Measurements from ENCODE around the gene DISC1.

DISC1 gene

DNA sequence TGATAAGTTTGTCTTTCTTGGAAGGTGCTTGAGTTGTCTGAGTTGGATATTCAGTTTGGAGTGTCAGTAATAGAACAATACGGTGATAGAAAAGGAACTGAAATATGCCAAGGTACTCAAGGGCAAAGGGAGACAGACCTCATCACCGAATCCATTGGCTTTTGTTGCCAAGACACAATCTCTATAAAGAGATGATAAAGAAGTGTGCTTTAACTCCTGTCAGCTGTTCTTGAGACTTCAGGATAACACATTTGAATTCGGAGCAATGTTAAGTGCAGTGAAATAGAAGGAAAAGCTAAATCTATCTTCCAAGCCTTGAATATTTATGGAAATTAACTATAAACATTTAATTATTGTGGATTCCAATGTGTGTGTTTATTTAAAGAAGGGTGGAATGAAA lies 194.7 kb downstream of the DISC1 start:
- Histone ChIP-seq H3K27ac (ENCODE audit: low read depth, low read length) (no peak overlapping the region), H3F3A (ENCODE audit: insufficient read depth) (no peaks in the 10 kb centered on the region), H3K27me3 (ENCODE audit: low read length) (no peaks in the 10 kb centered on the region), H3K79me2 (ENCODE audit: insufficient read depth, low read length) (no peaks in the 10 kb centered on the region), H3K4me3 (ENCODE audit: insufficient read depth, low read length, poor library complexity, severe bottlenecking) (no peak overlapping the region), H3K9me2 (replicated peaks; ENCODE audit: insufficient read depth, low read length) (no peaks in the 10 kb centered on the region), H4K20me1 (ENCODE audit: low read depth, low read length) (no peaks in the 10 kb centered on the region), H2AFZ (ENCODE audit: low read depth, low read length, severe bottlenecking) (no peak overlapping the region), H3K36me3 (ENCODE audit: low read length) (no peaks in the 10 kb centered on the region), H3K4me2 (ENCODE audit: low read depth, low read length, poor library complexity, severe bottlenecking) (no peak overlapping the region), H3K9me3 (ENCODE audit: insufficient read depth, low read length) (no peaks in the 10 kb centered on the region), H3K9ac (ENCODE audit: low read length) (no peak overlapping the region)
- TF ChIP-seq, protein P1, sequence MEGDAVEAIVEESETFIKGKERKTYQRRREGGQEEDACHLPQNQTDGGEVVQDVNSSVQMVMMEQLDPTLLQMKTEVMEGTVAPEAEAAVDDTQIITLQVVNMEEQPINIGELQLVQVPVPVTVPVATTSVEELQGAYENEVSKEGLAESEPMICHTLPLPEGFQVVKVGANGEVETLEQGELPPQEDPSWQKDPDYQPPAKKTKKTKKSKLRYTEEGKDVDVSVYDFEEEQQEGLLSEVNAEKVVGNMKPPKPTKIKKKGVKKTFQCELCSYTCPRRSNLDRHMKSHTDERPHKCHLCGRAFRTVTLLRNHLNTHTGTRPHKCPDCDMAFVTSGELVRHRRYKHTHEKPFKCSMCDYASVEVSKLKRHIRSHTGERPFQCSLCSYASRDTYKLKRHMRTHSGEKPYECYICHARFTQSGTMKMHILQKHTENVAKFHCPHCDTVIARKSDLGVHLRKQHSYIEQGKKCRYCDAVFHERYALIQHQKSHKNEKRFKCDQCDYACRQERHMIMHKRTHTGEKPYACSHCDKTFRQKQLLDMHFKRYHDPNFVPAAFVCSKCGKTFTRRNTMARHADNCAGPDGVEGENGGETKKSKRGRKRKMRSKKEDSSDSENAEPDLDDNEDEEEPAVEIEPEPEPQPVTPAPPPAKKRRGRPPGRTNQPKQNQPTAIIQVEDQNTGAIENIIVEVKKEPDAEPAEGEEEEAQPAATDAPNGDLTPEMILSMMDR (IDR thresholded peaks at IDR 0.05; ENCODE audit: insufficient read depth, low read length, poor library complexity, severe bottlenecking), result no peak
- no peak for TF ChIP-seq EZH2phosphoT487 (conservative IDR thresholded peaks at IDR 0.05; ENCODE audit: low read length)

DNA sequence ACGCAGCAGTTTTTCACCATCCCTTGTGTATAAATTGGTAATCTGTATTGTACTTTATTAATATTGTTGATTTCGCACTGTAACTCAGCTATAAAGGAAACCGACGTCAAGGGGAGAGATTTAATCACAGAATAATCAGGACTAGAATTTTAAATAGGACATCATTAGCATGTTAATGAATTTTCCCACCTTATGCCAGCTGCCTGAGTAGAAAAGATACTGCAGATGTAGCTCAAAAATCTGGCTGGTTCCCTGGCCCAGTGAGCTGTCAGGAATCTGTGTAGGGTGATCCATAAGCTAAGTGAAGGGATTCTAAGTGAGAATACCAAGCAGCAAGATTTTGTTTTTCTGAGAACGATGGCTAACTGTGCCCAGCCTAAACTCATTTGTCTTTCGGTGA lies 195.5 kb downstream of the DISC1 start:
- H4K20me1 ChIP-seq (ENCODE audit: low read depth, low read length), result no peaks in the 10 kb centered on the region
- H3F3A ChIP-seq (ENCODE audit: insufficient read depth), result no peaks in the 10 kb centered on the region
- H3K9me3 ChIP-seq (ENCODE audit: insufficient read depth, low read length), result no peaks in the 10 kb centered on the region
- no peaks in the 10 kb centered on the region for H3K27me3 ChIP-seq (ENCODE audit: low read length)
- H3K4me2 ChIP-seq (ENCODE audit: low read depth, low read length, poor library complexity, severe bottlenecking), result no peak overlapping the region
- TF ChIP-seq, protein P1 (IDR thresholded peaks at IDR 0.05; ENCODE audit: insufficient read depth, low read length, poor library complexity, severe bottlenecking), result no peak
- no peak for TF ChIP-seq EZH2phosphoT487 (conservative IDR thresholded peaks at IDR 0.05; ENCODE audit: low read length)
- H3K4me3 ChIP-seq (ENCODE audit: insufficient read depth, low read length, poor library complexity, severe bottlenecking), result no peak overlapping the region
- no peak overlapping the region for H3K9ac ChIP-seq (ENCODE audit: low read length)
- H3K9me2 ChIP-seq (replicated peaks; ENCODE audit: insufficient read depth, low read length), result no peaks in the 10 kb centered on the region
- no peaks in the 10 kb centered on the region for H3K36me3 ChIP-seq (ENCODE audit: low read length)
- H2AFZ ChIP-seq (ENCODE audit: low read depth, low read length, severe bottlenecking), result no peak overlapping the region
- no peaks in the 10 kb centered on the region for H3K79me2 ChIP-seq (ENCODE audit: insufficient read depth, low read length)
- H3K27ac ChIP-seq (ENCODE audit: low read depth, low read length), result no peak overlapping the region

DNA sequence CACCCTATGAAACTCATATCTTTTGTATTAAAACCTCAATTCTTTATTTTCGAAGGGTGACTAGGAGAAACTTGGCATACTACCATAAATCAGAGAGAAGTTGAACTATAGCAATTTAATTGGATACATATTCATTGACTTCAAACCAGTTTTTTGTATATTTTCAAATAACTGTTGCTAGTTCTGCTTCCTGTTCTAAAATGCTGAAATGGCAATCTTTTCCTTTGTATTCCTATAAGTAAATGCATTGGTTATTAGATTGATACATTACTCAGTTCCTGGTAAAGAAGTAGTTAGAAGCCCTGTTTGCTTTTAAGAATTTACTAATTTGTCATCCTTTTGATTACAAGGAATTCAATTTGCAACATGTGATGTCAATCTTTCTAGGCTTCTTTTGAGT lies 200.0 kb downstream of the DISC1 start:
- Histone ChIP-seq H3K4me3 (ENCODE audit: insufficient read depth, low read length, poor library complexity, severe bottlenecking) (no peak overlapping the region), H3K9ac (ENCODE audit: low read length) (no peak overlapping the region), H3K27me3 (ENCODE audit: low read length) (no peaks in the 10 kb centered on the region), H4K20me1 (ENCODE audit: low read depth, low read length) (no peaks in the 10 kb centered on the region), H3K27ac (ENCODE audit: low read depth, low read length) (no peak overlapping the region), H3K36me3 (ENCODE audit: low read length) (no peaks in the 10 kb centered on the region), H3K9me3 (ENCODE audit: insufficient read depth, low read length) (no peaks in the 10 kb centered on the region), H2AFZ (ENCODE audit: low read depth, low read length, severe bottlenecking) (no peak overlapping the region), H3F3A (ENCODE audit: insufficient read depth) (no peaks in the 10 kb centered on the region), H3K79me2 (ENCODE audit: insufficient read depth, low read length) (no peaks in the 10 kb centered on the region), H3K4me2 (ENCODE audit: low read depth, low read length, poor library complexity, severe bottlenecking) (no peak overlapping the region), H3K9me2 (replicated peaks; ENCODE audit: insufficient read depth, low read length) (no peaks in the 10 kb centered on the region)
- TF ChIP-seq, protein P1 (IDR thresholded peaks at IDR 0.05; ENCODE audit: insufficient read depth, low read length, poor library complexity, severe bottlenecking), result no peak
- no peak for TF ChIP-seq EZH2phosphoT487 (conservative IDR thresholded peaks at IDR 0.05; ENCODE audit: low read length)
